ENCODE measurements around the gene ZNF223.

ZNF223 gene

GRCh38 chr19:44010468-44010867 lies 41.4 kb upstream of the ZNF223 start:
- no peak overlapping the region for H3K4me3 ChIP-seq (replicated peaks; ENCODE audit: low read depth, low read length)
- no peak for DNase-seq (ENCODE audit: extremely low read depth, low read depth)
- TF ChIP-seq CTCF (IDR thresholded peaks at IDR 0.05; ENCODE audit: low read depth, low read length, missing control alignments), result no peak

GRCh38 chr19:44019498-44019897 lies 32.3 kb upstream of the ZNF223 start:
- no peak for TF ChIP-seq CTCF (IDR thresholded peaks at IDR 0.05; ENCODE audit: low read depth, low read length, missing control alignments)
- no peak for DNase-seq (ENCODE audit: extremely low read depth, low read depth)

GRCh38 chr19:44021221-44021620 lies 30.6 kb upstream of the ZNF223 start:
- H3K4me3 ChIP-seq (replicated peaks; ENCODE audit: low read depth, low read length), result no peak overlapping the region
- no peak for DNase-seq (ENCODE audit: extremely low read depth, low read depth)
- TF ChIP-seq CTCF (IDR thresholded peaks at IDR 0.05; ENCODE audit: low read depth, low read length, missing control alignments), result no peak

More at GRCh38 chr19:44019498-44019897, 32.3 kb upstream of the ZNF223 start:
- H3K4me3 ChIP-seq (replicated peaks; ENCODE audit: low read depth, low read length), result no peak overlapping the region

- peak overlapping the region; percentile 75 for H3K4me3 ChIP-seq (replicated peaks; ENCODE audit: low read depth, low read length)
- no peak for DNase-seq (ENCODE audit: extremely low read depth, low read depth)
- no peak for TF ChIP-seq CTCF (IDR thresholded peaks at IDR 0.05; ENCODE audit: low read depth, low read length, missing control alignments)
Observed at GRCh38 chr19:44024900-44025216, 27.0 kb upstream of the ZNF223 start.

GRCh38 chr19:44025217-44025936 lies 26.5 kb upstream of the ZNF223 start, which contains the start of gene ZNF222:
TSS of gene ZNF222 (plus strand) at chr19:44025379. CDS start at chr19:44025437, 58 bp downstream.
- TF ChIP-seq CTCF (IDR thresholded peaks at IDR 0.05; ENCODE audit: low read depth, low read length, missing control alignments), result no peak
- H3K4me3 ChIP-seq (replicated peaks; ENCODE audit: low read depth, low read length), result peak within 1 kb of the TSS; percentile 75
- peak; percentile 79 for DNase-seq (ENCODE audit: extremely low read depth, low read depth)

GRCh38 chr19:44026622-44027021 lies 25.2 kb upstream of the ZNF223 start:
- H3K4me3 ChIP-seq (replicated peaks; ENCODE audit: low read depth, low read length), result no peak overlapping the region
- TF ChIP-seq CTCF (IDR thresholded peaks at IDR 0.05; ENCODE audit: low read depth, low read length, missing control alignments), result no peak
- no peak for DNase-seq (ENCODE audit: extremely low read depth, low read depth)
